Measurements from ENCODE around the gene DLG2. TPM values are rescaled to one million over a fixed set of nuclear protein-coding genes. Genes with fewer than 3 reads are reported as not detected.

The DLG2 gene
- total and polyA plus RNA-seq, 2 of the 8 experiments (the other 6 are each of a cell fraction or from before 2014, with no cell fraction given): 1.7 to 14.3 TPM

GRCh38 chr11:85062659-85063058 is 564.5 kb downstream of the DLG2 start:
- Histone ChIP-seq H3K27me3 (replicated peaks in 1 of 4; ENCODE audit: control insufficient read depth in 3 of 4, extremely low read depth in 1 of 4, insufficient read depth in 3 of 4, low read length in 3 of 4) (no peaks in the 10 kb centered on the region), H3K18ac (ENCODE audit: extremely low read depth, low read length) (no peak overlapping the region), H3K56ac (replicated peaks; ENCODE audit: insufficient read length, low read depth, low read length) (no peak overlapping the region), H3K36me3 (ENCODE audit: control insufficient read depth in 2 of 4, insufficient read depth in 4 of 4, low read length in 3 of 4) (no peaks in the 10 kb centered on the region), H3K4ac (replicated peaks; ENCODE audit: insufficient read length, low read depth, low read length) (no peak overlapping the region), H3K14ac (ENCODE audit: insufficient read length) (no peak overlapping the region), H3K4me3 (ENCODE audit: extremely low read depth in 1 of 4, insufficient read depth in 2 of 4, low read depth in 3 of 4, low read length in 4 of 4) (no peak overlapping the region), H2AFZ (ENCODE audit: low read length) (no peak overlapping the region), H3K79me2 (ENCODE audit: control insufficient read depth in 1 of 2, insufficient read depth in 2 of 2, low read length in 2 of 2) (no peaks in the 10 kb centered on the region), H2BK15ac (ENCODE audit: low read length) (no peak overlapping the region), H2BK12ac (ENCODE audit: low read depth, low read length) (no peak overlapping the region), H3K9me3 (ENCODE audit: insufficient read depth in 2 of 2, low read depth in 1 of 2, low read length in 1 of 2) (no peaks in the 10 kb centered on the region), H3K23me2 (ENCODE audit: low read depth, low read length) (no peaks in the 10 kb centered on the region), H4K20me1 (replicated peaks in 1 of 2; ENCODE audit: control insufficient read depth in 1 of 2, insufficient read depth in 2 of 2, low read length in 2 of 2) (no peaks in the 10 kb centered on the region), H4K5ac (ENCODE audit: insufficient read length, low read depth, low read length) (no peak overlapping the region), H3K79me1 (ENCODE audit: low read depth, low read length) (no peaks in the 10 kb centered on the region), H2BK120ac (replicated peaks; ENCODE audit: low read depth, low read length) (no peak overlapping the region), H3K27ac (ENCODE audit: low read depth, low read length) (no peak overlapping the region), H4K8ac (ENCODE audit: extremely low read depth, insufficient read depth, low read length) (no peak overlapping the region), H3K23ac (ENCODE audit: insufficient read length) (no peak overlapping the region), H3K4me2 (ENCODE audit: insufficient read depth in 1 of 2, low read depth in 2 of 2, low read length in 2 of 2) (no peak overlapping the region), H3K9ac (replicated peaks in 1 of 4; ENCODE audit: extremely low read depth in 1 of 4, low read depth in 3 of 4, low read length in 3 of 4) (no peak overlapping the region), H4K91ac (replicated peaks; ENCODE audit: insufficient read length, low read length) (no peak overlapping the region), H2AK5ac (ENCODE audit: low read depth, low read length) (no peak overlapping the region), H2BK20ac (ENCODE audit: low read length) (no peak overlapping the region), H3K4me1 (replicated peaks in 1 of 4; ENCODE audit: control insufficient read depth in 3 of 4, insufficient read depth in 4 of 4, low read length in 3 of 4) (no peaks in the 10 kb centered on the region), H2BK5ac (ENCODE audit: low read depth, low read length) (no peak overlapping the region)
- no peak for FAIRE-seq
- WGBS, 2 experiments (ENCODE audit: extremely low coverage in 1 of 2, insufficient coverage in 1 of 2, insufficient read length in 1 of 2, insufficient replicate concordance in 2 of 2, low coverage in 1 of 2, low lambda C conversion rate in 2 of 2, missing lambda C conversion rate in 1 of 2): 89% methylated on average over 1 of the region's 1 CpG; no CpG with 5 or more reads in 1 of the 2 experiments
- no peak for DNase-seq (ENCODE audit: low read depth in 1 of 2, low spot score in 2 of 2)
- ChIA-PET CTCF (ENCODE audit: partially characterized antibody) (no interaction called here), POLR2A (ENCODE audit: partially characterized antibody) (no interaction called here)
- TF ChIP-seq RFX5 (IDR thresholded peaks at IDR 0.05; ENCODE audit: borderline replicate concordance, low read depth, low read length) (no peak), POU5F1 (IDR thresholded peaks at IDR 0.05; ENCODE audit: low read depth, low read length) (no peak), EP300 (IDR thresholded peaks at IDR 0.05; ENCODE audit: borderline replicate concordance in 1 of 2, low read depth in 2 of 2, low read length in 2 of 2) (no peak), JUN (IDR thresholded peaks at IDR 0.05; ENCODE audit: low read depth, low read length) (no peak), CHD2 (IDR thresholded peaks at IDR 0.05; ENCODE audit: low read length) (no peak), RXRA (IDR thresholded peaks at IDR 0.05; ENCODE audit: insufficient read depth, low read depth, low read length) (no peak)
